ENCODE measurements around the gene C1QL4. TPM values are rescaled to one million over a fixed set of nuclear protein-coding genes. Genes with fewer than 3 reads are reported as not detected.
A peak's percentile ranks its signal among the peaks of the same experiment; 100 is the strongest.

The C1QL4 gene
- polyA plus RNA-seq, 3 donors = not detected

DNA sequence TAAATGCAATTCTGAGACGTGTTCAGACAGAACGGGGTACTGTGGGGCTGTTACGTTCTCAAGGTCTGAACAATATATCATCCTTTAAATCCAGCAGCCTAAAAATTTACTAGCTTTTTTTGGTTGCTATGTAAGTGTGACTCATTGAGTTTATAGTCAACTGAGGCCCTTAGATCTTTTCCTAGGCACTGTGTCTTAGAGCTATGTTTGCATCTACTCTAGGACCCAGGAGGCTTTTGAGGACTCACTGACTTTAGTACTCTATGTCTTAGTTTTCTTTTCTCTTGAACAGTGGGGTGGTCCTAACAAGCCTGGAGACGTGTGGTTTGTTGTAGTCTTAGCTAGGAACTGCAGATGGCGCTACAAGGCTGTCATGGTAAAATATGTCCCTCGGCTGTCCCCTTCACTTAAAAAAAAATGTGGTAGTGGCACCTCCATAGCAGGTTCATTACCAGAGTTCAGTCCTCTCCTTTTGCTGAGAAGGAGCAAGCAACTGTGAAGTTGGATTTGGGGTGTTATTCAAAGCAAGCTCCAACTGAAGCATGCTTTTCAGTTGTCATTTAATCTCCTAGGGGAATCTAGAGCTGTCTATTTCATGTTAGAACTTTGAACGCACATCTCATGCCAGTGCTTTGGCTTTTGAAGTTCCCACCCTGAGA is 21.6 kb upstream of the C1QL4 start:
- peaks cover 2% of the 10 kb centered on the region for H3K4me1 Mint-ChIP-seq

DNA sequence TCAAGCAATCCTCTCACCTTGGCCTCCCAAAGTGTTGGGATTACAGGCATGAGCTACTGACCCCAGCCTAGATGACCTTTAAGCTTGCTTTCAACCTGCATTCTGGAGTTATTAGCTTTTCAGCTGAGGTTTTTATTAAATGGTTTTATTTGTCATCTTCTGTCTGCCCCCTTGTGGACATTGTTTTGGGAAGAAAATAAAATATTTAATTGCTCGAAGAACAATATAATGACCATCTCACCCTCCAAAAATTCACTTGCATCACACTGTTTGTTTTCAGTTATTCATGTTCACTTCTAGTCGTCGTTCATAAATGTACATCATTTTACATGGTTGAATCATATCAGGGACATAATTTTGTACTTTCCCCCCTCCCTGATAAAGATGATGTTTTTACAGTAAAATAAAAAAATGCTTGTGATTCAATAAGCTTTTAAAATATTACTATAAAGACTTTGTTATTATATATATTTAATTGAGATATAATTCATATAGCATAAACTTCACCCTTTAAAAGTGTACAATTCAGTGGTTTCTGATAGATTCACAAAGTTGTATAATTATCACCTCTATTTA is 20.2 kb upstream of the C1QL4 start:
- Histone ChIP-seq H3K4me2 (replicated peaks; ENCODE audit: extremely low read depth, low read length, poor library complexity, severe bottlenecking) (no peak overlapping the region), H3K79me2 (ENCODE audit: insufficient read depth, low read length) (no peaks in the 10 kb centered on the region), H4K20me1 (ENCODE audit: insufficient read depth, low read length) (no peaks in the 10 kb centered on the region), H3K9ac (ENCODE audit: insufficient read depth, low read length, poor library complexity, severe bottlenecking) (no peak overlapping the region), H3K4me3 (replicated peaks in 1 of 3; ENCODE audit: low read depth in 2 of 3, low read length in 3 of 3) (no peak overlapping the region), H3K4me1 (ENCODE audit: control insufficient read depth in 1 of 2, insufficient read depth in 2 of 2, low read length in 2 of 2) (no peaks in the 10 kb centered on the region), H3K36me3 (replicated peaks in 1 of 2; ENCODE audit: control insufficient read depth in 1 of 2, insufficient read depth in 2 of 2, low read length in 2 of 2) (no peaks in the 10 kb centered on the region), H2AFZ (ENCODE audit: insufficient read depth, low read depth, low read length, poor library complexity, severe bottlenecking) (no peak overlapping the region), H3K27ac (ENCODE audit: low read depth in 1 of 2, low read length in 2 of 2) (no peak overlapping the region), H3K9me3 (replicated peaks in 1 of 2; ENCODE audit: control insufficient read depth in 1 of 2, insufficient read depth in 1 of 2, low read length in 2 of 2) (no peaks in the 10 kb centered on the region), H3K27me3 (ENCODE audit: control insufficient read depth in 2 of 2, insufficient read depth in 2 of 2, low read length in 2 of 2) (peaks cover 6 to 17% of the 10 kb centered on the region in 2 donors)
- peaks cover 2% of the 10 kb centered on the region for H3K4me1 Mint-ChIP-seq
- H3K36me3 Mint-ChIP-seq = no peaks in the 10 kb centered on the region
- H3K9me3 Mint-ChIP-seq = no peaks in the 10 kb centered on the region
- peak; percentile 70 for TF ChIP-seq CTCF (IDR thresholded peaks at IDR 0.05)
- H3K4me3 Mint-ChIP-seq = peak overlapping the region in 1 of 2 donors; percentile 49
- intact Hi-C loops (cut with micrococcal nuclease) = loop anchor here in 1 of 2 donors (5.0 kb wide), 1 partner anchor 225 kb away; no protein-coding TSS in a partner anchor
- WGBS (ENCODE audit: insufficient coverage) = no CpG with 5 or more reads among the region's 3 CpGs
- DNase-seq = peak in 1 of 3 donors; percentile 24
- H3K27ac Mint-ChIP-seq = no peak overlapping the region
- peaks cover 6 to 40% (median 30%) of the 10 kb centered on the region in 3 donors for H3K27me3 Mint-ChIP-seq (ENCODE audit: low read depth in 3 of 3)

More for the DNA sequence above, 21.6 kb upstream of the C1QL4 start:
- no peaks in the 10 kb centered on the region for H3K9me3 Mint-ChIP-seq
- peaks cover 2 to 7% of the 10 kb centered on the region in 2 donors for H3K27me3 ChIP-seq (ENCODE audit: control insufficient read depth in 2 of 2, insufficient read depth in 2 of 2, low read length in 2 of 2)
- H3K4me3 Mint-ChIP-seq = no peak overlapping the region
- intact Hi-C loops (cut with micrococcal nuclease) = loop anchor here (1.0 to 5.0 kb wide), 3 partner anchors 156 to 224 kb away; no protein-coding TSS in a partner anchor
- H3K27ac ChIP-seq (ENCODE audit: low read depth in 1 of 2, low read length in 2 of 2) = no peak overlapping the region
- no peak overlapping the region for H3K4me2 ChIP-seq (replicated peaks; ENCODE audit: extremely low read depth, low read length, poor library complexity, severe bottlenecking)
- H3K4me3 ChIP-seq (replicated peaks in 1 of 3; ENCODE audit: low read depth in 2 of 3, low read length in 3 of 3) = no peak overlapping the region
- no peak overlapping the region for H3K27ac Mint-ChIP-seq
- peak; percentile 89 for TF ChIP-seq CTCF (IDR thresholded peaks at IDR 0.05)
- no peak overlapping the region for H2AFZ ChIP-seq (ENCODE audit: insufficient read depth, low read depth, low read length, poor library complexity, severe bottlenecking)
- no peaks in the 10 kb centered on the region for H3K79me2 ChIP-seq (ENCODE audit: insufficient read depth, low read length)
- no peaks in the 10 kb centered on the region for H3K36me3 ChIP-seq (replicated peaks in 1 of 2; ENCODE audit: control insufficient read depth in 1 of 2, insufficient read depth in 2 of 2, low read length in 2 of 2)
- H3K36me3 Mint-ChIP-seq = no peaks in the 10 kb centered on the region
- H3K4me1 ChIP-seq (ENCODE audit: control insufficient read depth in 1 of 2, insufficient read depth in 2 of 2, low read length in 2 of 2) = no peaks in the 10 kb centered on the region
- WGBS (ENCODE audit: insufficient coverage) = 60% methylated on average over 1 of the region's 7 CpGs
- no peaks in the 10 kb centered on the region for H4K20me1 ChIP-seq (ENCODE audit: insufficient read depth, low read length)
- H3K9ac ChIP-seq (ENCODE audit: insufficient read depth, low read length, poor library complexity, severe bottlenecking) = no peak overlapping the region
- no peaks in the 10 kb centered on the region for H3K9me3 ChIP-seq (replicated peaks in 1 of 2; ENCODE audit: control insufficient read depth in 1 of 2, insufficient read depth in 1 of 2, low read length in 2 of 2)
- DNase-seq = peak; percentile 52 to 65 (median 64)
- H3K27me3 Mint-ChIP-seq (ENCODE audit: low read depth in 3 of 3) = peaks cover 6 to 28% (median 21%) of the 10 kb centered on the region in 3 donors

Measured in CD14-positive monocyte (primary cell).